HG02759 (cell line): ENCODE measurements around the gene RAB1A.
A peak's percentile ranks its signal among the peaks of the same experiment; 100 is the strongest.

Experiments
- ATAC-seq: cut with Tn5 transposase; IDR thresholded peaks from one replicate; pipeline ENCODE4 v1.9.1; 2021; ENCODE audit warnings: mild to moderate bottlenecking, moderate library complexity; ENCODE audit not compliant: unreplicated experiment

Gene RAB1A

DNA sequence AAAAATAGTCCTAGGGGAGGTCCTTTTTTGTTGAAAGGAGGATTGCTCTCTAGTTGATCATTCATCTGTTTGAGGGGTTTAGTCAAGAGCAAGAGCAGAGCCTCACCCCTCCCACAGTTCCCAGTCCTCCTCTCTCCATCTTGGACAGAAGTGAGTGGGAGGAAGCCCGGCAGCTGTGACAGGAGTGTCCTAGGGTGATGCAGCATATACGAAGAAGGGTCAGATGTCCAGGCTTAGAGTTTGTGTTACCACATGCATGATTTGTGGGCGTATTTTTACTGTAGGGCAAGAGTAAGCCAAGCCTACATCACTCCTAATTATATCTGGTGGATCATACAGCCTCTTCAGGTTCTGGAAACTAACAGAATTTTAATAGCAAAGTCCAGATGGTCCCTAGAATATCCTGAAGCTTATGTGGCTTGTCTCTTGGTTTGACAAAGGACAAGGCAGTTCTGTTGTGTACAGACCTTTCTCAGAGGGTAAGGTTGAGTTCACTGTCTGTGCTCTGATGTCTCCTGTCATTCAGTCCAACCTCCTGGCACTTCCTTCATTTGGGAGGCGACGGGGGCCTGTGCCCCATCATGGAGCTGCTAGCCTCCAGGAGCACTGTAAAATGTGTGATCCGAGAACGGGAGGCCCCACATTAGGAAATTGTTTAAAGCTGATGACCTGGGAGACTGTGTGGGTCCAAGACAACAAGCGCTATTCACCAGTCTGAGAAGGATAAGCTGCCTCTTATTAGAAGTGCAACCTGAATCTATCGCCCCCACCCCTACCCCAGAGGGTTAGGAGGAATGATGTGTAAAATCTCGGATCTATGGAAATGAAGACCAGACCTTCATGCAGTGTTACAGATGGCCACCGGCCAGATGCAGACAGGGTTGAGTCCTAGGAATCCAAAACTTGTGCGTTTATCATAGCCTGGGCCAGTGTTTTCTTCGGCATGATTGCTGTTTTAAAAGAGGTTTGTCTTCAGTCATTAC lies 66.8 kb downstream of the RAB1A start:
- no peak for ATAC-seq

- ATAC-seq: no peak
These were observed 68.0 kb downstream of the RAB1A start for GRCh38 chr2:65061910-65062339.

DNA sequence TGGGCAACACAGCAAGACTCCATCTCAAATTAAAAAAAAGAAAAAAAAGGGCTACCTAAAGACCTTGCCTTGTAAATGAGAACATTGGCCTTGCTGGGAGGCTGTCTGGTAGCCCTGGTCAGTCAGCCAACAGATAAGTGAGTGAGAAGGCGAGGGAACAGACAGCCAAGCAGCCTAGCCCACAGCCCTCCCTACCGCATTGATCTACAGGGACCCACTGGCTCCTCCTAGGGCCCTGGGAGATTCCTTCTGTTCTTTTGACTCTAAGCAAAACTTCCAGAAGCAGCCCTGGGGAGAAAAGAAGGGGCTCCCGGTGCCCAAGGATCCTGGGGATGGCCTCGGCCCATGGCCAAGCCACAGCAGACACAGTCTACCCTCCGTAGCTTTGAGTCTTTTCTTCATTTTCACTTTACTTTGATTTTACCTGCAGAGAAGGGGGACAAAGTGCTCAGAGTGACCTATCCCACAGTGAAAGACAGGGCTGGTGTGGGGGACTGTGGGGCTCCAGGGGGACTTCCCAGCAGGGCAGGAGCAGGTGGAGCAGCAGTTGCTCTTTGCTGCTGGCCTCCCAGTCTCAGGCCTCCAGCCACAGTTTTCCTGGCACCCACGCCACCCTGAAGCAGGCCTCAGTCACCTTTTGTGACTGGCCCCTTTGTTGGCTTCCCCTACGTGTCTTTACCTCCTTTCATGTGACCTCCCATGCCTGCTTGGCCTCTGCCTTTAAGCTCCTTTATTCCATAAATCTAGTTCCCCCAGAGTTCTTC lies 68.6 kb downstream of the RAB1A start:
- ATAC-seq: no peak

DNA sequence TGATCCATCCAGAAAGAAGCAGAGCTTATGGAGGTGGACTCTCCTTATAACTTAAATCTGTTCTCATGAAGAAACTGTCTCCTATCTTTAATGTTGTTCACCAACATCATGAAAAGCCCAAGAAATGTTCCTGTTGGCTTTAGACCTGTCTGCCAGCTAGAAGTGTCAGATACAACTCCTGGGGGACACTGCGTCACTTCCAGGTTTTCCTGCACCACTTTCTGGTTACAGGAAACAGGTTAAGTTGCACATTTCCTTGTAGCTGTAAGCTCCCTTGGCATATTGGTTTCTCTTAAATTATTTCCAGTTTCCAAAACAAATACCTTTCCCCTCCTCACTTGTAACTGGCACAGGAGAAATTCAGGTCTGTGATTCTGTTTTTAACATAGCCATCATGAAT lies 70.8 kb downstream of the RAB1A start:
- no peak for ATAC-seq

DNA sequence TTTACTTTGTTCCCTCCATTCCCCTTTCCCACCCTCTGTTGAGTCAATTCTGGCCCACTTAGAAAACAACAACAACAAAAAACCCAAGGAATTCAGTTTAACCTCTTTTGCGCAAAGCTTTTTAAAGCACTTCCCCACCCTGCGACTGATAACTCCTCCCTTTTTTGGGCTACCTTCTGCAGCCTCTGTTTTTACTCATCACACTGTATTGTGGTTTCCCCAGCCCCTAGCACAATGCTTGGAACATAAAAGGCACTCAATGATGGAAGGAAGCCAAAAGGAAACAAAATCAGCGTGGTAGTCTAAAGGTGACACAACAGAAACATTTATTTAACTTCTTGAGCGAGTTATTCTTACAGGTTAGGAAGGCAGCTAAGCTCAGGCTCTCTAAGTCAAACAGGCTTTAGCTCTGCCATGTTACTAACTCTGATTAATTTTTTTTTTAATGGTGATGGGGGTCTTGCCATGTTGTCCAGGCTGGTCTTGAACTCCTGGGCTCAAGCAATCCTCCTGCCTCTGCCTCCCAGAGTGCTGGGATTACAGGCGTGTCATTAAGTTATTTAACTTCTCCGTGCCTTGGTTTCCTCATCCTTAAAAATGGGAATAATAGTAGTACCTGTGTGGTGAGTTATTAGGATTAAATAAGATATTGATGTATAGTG lies 72.4 kb downstream of the RAB1A start:
- ATAC-seq: peak; percentile 30

DNA sequence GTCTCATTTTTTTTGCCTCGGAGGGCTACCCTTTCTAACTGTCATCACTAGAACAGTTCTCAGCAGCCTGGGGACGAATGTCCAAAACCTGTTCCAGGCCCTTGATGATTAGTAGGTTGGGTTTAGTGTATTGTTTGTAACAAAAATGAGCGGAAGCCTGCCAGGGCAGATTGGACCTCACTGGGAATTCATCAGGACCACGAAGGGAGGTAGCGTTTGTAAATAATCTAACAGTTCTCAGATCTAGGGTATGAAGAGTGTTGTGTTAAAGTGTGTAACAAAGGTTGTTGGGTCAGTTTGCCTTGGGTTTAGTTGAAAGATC lies 72.9 kb downstream of the RAB1A start:
- ATAC-seq: no peak

DNA sequence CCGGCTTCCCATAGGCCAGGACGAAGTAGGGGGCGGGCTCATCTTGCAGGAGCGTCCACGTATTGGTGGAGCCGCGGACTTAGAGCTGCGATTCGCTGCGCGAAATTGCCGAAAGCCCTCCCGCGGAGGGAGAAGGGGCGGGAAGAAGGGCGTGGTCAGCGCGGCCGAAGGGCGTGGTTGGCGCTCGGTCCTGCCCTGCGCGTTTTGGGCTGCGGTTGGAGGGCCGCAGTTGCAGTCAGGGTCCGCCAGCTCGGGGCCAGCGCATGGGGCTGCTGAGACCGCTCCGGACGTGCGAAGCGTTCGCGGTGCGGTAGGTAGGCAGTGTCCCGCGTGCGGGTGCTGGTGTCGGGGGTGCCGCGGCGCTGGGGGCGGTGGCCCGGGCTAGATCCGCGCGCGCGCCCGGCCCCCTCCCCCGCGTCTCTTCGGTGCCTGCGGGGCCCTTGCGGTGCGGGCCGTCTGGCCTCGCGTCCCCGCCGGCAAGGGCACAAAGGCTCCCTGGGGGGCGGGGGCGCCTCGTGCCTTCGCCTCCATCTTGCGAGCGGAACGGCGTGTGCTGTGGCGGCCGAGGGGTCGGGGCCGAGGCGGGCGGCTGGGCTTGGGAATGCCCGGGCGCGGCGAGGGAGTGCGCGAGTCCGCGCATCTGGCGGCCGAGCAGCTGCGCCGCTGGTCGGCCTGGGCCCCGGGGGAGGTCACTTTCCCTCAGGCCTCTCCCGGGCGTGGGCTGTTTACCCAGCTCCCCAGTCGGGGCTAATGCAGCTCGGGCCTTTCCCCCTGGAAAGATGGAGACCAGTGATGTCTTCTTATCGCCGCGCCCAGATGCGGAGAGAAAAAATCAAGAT lies 73.5 kb downstream of the RAB1A start, which contains the start of gene CEP68:
TSS of gene CEP68 (plus strand) at position 202 of the 839 bp plus-strand sequence. CDS start 13,029 bp downstream, outside the sequence.
- peak; percentile 86 for ATAC-seq

DNA sequence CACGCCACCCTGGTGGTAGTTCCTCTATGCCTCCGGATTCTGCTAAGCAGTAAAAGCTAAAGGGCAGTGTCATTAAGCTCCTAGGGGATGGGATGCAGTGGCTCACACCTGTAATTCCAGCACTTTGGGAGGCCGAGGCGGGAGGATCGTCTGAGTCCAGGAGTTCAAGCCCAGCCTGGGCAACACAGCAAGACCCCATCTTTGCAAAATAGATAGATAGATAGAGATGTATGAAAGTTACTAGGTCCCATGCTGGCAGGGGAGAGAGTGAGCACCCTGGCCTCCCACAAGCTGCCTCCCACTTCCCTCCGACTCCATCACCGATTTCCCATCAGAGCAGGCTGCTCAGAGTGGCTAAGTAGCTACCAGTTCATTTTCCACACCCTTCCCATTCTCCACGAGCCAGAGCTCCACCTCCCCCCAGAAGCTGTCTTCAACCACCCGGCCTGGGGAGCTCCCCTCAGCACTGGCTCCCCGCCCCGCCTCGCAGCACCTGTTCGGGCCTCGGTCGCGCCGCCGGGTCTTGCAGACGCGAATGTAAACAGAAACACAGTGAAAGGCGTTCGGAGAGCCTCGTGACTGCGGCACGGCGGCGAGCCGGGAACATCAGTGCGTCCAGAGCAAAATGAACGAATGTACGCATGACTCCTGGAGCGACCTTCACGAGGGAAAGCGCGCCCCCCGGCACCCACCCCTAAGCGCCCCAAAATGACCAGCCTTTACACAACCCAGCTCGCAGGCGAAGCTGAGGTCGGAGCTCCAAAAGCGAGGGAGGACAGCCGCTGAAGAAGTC lies 74.3 kb downstream of the RAB1A start:
- ATAC-seq: peak; percentile 36

DNA sequence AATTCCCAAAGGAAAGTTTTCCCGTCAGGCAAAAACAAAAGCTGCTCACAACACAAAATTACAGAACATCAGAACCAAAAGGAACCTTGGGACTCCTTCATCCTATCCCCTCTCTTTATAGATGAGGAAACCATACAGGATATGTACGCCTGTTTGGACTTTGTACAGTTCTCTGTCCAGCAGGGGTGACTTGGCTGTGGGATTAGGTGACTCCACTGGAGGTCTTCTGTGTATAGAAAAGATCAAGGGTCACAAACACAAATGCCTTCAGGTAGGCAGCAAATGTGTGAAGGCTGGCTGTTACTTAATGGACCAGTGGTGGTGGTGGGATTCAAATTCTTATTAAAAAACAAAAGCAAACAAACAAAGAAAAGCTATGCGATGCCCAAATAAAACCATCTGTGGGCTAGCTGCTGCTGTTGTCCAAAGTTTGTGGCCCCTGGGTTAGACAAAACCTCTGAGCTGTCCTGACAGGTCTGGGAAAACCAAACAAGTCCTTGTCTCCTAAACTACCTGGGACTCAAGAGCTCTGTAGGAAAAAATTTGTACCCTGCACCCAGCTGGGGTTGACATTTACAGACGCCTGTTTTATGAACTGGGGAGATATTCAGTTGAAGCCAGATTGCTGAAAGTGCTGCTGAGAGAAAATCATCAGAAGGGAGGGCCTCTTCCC lies 75.0 kb downstream of the RAB1A start:
- ATAC-seq: no peak

- ATAC-seq: peak; percentile 45
These were observed 76.7 kb downstream of the RAB1A start for GRCh38 chr2:65053199-65053598.

- ATAC-seq: no peak
These were observed 79.0 kb downstream of the RAB1A start for GRCh38 chr2:65050931-65051330.

- no peak for ATAC-seq
These were observed 80.8 kb downstream of the RAB1A start for GRCh38 chr2:65049010-65049639.

GRCh38 chr2:65046633-65047407 lies 83.1 kb downstream of the RAB1A start:
- no peak for ATAC-seq

DNA sequence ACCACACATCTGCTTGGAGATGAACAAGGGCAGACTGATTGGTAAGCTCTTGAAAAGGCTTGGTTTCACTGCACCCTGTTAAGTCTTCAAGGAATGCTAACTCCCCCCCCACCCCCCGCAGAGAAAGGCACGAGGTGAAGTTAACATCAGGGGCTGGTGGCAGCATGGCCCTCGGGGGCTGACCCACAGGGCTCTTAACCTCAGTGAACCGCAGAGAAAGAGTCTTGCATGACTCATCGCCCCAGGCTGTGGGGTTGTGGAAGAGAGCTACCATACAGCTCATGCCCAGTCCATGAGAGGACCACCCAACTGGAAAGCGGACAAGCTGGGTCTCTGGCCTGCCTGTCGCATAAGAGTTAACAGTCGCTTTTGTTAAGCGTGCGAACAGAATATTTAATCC lies 84.3 kb downstream of the RAB1A start:
- ATAC-seq: no peak

- ATAC-seq: no peak
These were observed 85.7 kb downstream of the RAB1A start for GRCh38 chr2:65044097-65044735.

DNA sequence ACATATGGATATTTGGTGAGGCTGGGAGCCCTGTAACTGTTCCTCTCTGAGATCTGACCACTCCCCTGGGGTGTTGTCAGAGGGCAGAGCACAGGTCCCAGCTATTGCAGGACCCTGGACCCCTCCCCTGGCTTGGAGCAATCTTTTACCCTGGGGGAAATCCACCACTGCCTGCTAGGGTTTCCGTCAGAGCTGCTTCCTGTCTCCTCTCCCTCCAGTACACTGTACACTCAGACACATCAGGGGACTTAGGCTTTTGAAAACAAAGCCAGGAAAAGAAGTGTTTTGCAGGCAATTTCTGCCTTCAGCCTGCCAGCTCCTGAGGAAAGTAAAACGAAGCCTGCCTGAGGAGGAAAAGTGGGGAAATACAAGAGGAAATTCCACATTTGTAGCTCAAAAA lies 86.9 kb downstream of the RAB1A start:
- ATAC-seq: no peak
